GM12801 (cell line): ENCODE results near the gene OR10H1.

Experiments used
- CTCF ChIP-seq: IDR thresholded peaks from one replicate; pipeline ENCODE4 v1.5.1; 2011; ENCODE audit warnings: control low read depth; ENCODE audit not compliant: insufficient read length; ENCODE audit errors: extremely low read depth

Gene OR10H1

GRCh38 chr19:15815306-15815705 lies at the start of gene OR10H1:
OR10H1 (minus strand) TSS chr19:15815664; CDS start chr19:15808037, 7,627 bp downstream.
- no peak for TF ChIP-seq CTCF

- no peak for TF ChIP-seq CTCF
These were observed 49.4 kb upstream of the OR10H1 start for GRCh38 chr19:15864824-15865223.

- no peak for TF ChIP-seq CTCF
These were observed 47.8 kb upstream of the OR10H1 start for GRCh38 chr19:15863272-15863671.

GRCh38 chr19:15862444-15862843 lies 47.0 kb upstream of the OR10H1 start:
- no peak for TF ChIP-seq CTCF

- no peak for TF ChIP-seq CTCF
These were observed 45.1 kb upstream of the OR10H1 start for GRCh38 chr19:15860522-15860921.

- TF ChIP-seq CTCF: no peak
These were observed 43.7 kb upstream of the OR10H1 start for GRCh38 chr19:15859187-15859586.

- no peak for TF ChIP-seq CTCF
These were observed 34.9 kb upstream of the OR10H1 start for GRCh38 chr19:15850385-15850784.

- TF ChIP-seq CTCF: no peak
These were observed 31.5 kb upstream of the OR10H1 start for GRCh38 chr19:15846923-15847322.
